HL-60 (cell line): Measurements from ENCODE around the gene NSUN2.

Experiments used
- DNase-seq, 2 experiments: peaks; one replicate each; pipeline ENCODE4 v3.0.0-alpha.2; 2010 to 2020; ENCODE audit warnings: low read depth in 1 of 2, low spot score in 1 of 2
- H3K27ac ChIP-seq: fragments of 250-450 bp; sonication (Bioruptor Pico); replicated peaks from 2 replicates; pipeline ENCODE4 v1.5.1; 2020; ENCODE audit warnings: mild to moderate bottlenecking, moderate library complexity
- H3K27me3 ChIP-seq: fragments of 250-450 bp; sonication (Bioruptor Pico); 2 replicates; pipeline ENCODE4 v1.5.1; 2021; ENCODE audit warnings: mild to moderate bottlenecking, moderate library complexity; ENCODE audit not compliant: insufficient read depth, poor library complexity, severe bottlenecking
- H3K4me3 ChIP-seq: replicated peaks from 2 replicates; pipeline ENCODE4 v1.5.1; 2011; ENCODE audit warnings: mild to moderate bottlenecking, control low read depth, low read length; ENCODE audit not compliant: insufficient read depth
- GABPA ChIP-seq: IDR thresholded peaks from 2 replicates; pipeline ENCODE4 v1.6.1; 2012; ENCODE audit warnings: low read depth
- POLR2AphosphoS5 ChIP-seq: IDR thresholded peaks from 2 replicates; pipeline ENCODE4 v1.6.1; 2012; ENCODE audit warnings: low read depth
- SPI1 ChIP-seq: IDR thresholded peaks from 2 replicates; pipeline ENCODE4 v1.6.1; 2012; ENCODE audit warnings: low read depth, mild to moderate bottlenecking, borderline replicate concordance
- TF ChIP-seq, protein P1 (sequence below): IDR thresholded peaks from 2 replicates; pipeline ENCODE4 v1.6.1; 2012; ENCODE audit warnings: low read depth; ENCODE audit not compliant: insufficient replicate concordance
- TF ChIP-seq, protein P2 (sequence below): IDR thresholded peaks from one replicate; pipeline ENCODE4 v1.5.1; 2011; ENCODE audit warnings: low read length, control low read depth, inconsistent platforms; ENCODE audit not compliant: insufficient read depth

Gene NSUN2

GRCh38 chr5:6574537-6575245 is 58.2 kb downstream of the NSUN2 start:
- no peak overlapping the region for H3K27ac ChIP-seq
- no peaks in the 10 kb centered on the region for H3K27me3 ChIP-seq
- TF ChIP-seq GABPA = no peak
- TF ChIP-seq SPI1 = no peak
- TF ChIP-seq POLR2AphosphoS5 = no peak
- TF ChIP-seq, protein P1, sequence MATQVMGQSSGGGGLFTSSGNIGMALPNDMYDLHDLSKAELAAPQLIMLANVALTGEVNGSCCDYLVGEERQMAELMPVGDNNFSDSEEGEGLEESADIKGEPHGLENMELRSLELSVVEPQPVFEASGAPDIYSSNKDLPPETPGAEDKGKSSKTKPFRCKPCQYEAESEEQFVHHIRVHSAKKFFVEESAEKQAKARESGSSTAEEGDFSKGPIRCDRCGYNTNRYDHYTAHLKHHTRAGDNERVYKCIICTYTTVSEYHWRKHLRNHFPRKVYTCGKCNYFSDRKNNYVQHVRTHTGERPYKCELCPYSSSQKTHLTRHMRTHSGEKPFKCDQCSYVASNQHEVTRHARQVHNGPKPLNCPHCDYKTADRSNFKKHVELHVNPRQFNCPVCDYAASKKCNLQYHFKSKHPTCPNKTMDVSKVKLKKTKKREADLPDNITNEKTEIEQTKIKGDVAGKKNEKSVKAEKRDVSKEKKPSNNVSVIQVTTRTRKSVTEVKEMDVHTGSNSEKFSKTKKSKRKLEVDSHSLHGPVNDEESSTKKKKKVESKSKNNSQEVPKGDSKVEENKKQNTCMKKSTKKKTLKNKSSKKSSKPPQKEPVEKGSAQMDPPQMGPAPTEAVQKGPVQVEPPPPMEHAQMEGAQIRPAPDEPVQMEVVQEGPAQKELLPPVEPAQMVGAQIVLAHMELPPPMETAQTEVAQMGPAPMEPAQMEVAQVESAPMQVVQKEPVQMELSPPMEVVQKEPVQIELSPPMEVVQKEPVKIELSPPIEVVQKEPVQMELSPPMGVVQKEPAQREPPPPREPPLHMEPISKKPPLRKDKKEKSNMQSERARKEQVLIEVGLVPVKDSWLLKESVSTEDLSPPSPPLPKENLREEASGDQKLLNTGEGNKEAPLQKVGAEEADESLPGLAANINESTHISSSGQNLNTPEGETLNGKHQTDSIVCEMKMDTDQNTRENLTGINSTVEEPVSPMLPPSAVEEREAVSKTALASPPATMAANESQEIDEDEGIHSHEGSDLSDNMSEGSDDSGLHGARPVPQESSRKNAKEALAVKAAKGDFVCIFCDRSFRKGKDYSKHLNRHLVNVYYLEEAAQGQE = no peak
- TF ChIP-seq, protein P2, sequence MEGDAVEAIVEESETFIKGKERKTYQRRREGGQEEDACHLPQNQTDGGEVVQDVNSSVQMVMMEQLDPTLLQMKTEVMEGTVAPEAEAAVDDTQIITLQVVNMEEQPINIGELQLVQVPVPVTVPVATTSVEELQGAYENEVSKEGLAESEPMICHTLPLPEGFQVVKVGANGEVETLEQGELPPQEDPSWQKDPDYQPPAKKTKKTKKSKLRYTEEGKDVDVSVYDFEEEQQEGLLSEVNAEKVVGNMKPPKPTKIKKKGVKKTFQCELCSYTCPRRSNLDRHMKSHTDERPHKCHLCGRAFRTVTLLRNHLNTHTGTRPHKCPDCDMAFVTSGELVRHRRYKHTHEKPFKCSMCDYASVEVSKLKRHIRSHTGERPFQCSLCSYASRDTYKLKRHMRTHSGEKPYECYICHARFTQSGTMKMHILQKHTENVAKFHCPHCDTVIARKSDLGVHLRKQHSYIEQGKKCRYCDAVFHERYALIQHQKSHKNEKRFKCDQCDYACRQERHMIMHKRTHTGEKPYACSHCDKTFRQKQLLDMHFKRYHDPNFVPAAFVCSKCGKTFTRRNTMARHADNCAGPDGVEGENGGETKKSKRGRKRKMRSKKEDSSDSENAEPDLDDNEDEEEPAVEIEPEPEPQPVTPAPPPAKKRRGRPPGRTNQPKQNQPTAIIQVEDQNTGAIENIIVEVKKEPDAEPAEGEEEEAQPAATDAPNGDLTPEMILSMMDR = no peak
- peak; percentile 59 to 70 for DNase-seq
- H3K4me3 ChIP-seq = no peak overlapping the region

- DNase-seq = no peak
- H3K27me3 ChIP-seq = no peaks in the 10 kb centered on the region
- no peak overlapping the region for H3K27ac ChIP-seq
- H3K4me3 ChIP-seq = no peak overlapping the region
- TF ChIP-seq, protein P1 = no peak
- TF ChIP-seq SPI1 (no peak), POLR2AphosphoS5 (no peak), GABPA (no peak)
- TF ChIP-seq, protein P2 = no peak
These were observed 58.7 kb downstream of the NSUN2 start for GRCh38 chr5:6574111-6574510.

GRCh38 chr5:6573651-6574101 is 59.2 kb downstream of the NSUN2 start:
- no peak overlapping the region for H3K27ac ChIP-seq
- no peak for DNase-seq

More at GRCh38 chr5:6573651-6574101, 59.2 kb downstream of the NSUN2 start:
- no peaks in the 10 kb centered on the region for H3K27me3 ChIP-seq
- no peak for TF ChIP-seq GABPA
- TF ChIP-seq, protein P1 = no peak
- H3K4me3 ChIP-seq = no peak overlapping the region
